HG02852 (cell line): ENCODE data around the gene CCNJL.
"Not testable (repeated sequence)": the region's sequence is repeated elsewhere in the genome, so short reads cannot be mapped to it uniquely, and the experiment has no call there.

Experiments used
- ATAC-seq: cut with Tn5 transposase; IDR thresholded peaks from one replicate; pipeline ENCODE4 v1.9.1; 2021; ENCODE audit warnings: mild to moderate bottlenecking, moderate library complexity; ENCODE audit not compliant: unreplicated experiment

CCNJL gene

DNA sequence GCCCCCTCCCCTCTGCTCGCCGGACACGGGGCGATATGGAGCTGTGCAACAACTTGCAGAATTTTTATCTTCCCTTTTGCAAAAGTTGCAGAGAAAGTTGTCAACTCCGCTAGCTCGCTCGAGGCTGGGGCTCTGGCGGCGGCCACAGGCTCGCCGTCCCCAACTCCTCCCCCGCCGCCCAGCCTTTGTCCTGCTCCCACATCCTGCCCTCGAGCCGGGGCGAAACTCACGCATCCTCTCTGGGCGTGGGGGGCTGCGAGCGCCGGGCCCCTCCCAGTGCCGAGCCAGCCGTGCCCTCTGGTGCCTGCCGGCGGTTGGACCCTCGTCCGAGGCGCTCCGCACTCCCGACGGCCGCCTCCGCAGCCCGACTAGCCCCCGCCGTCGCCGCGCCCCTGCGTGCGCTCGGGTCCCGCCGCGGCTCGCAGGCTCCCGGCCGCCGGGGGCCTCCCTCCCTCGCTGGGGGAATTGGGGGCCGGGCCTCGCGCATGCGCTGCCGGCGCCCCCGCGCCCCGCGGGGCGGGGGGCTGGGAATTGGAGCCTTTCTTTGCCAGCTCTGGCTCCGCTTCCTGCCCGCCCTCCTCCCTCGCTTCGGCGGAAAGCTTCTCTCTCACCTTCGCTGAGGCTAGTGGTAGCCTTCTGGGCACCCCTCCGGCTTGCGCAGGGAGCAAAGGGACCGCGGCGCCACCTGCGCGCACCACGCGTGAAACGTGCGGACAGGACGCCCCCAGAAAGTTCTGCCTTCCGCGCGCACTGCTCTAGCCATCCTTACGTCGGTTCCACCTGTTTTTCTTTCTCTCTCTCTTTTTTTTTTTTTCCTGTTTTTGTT is at the start of gene CCNJL:
CCNJL (minus strand) TSS at position 431 of the 826 bp plus-strand sequence. CDS start 641 bp downstream, outside the sequence.
- peak; percentile 67 for ATAC-seq

DNA sequence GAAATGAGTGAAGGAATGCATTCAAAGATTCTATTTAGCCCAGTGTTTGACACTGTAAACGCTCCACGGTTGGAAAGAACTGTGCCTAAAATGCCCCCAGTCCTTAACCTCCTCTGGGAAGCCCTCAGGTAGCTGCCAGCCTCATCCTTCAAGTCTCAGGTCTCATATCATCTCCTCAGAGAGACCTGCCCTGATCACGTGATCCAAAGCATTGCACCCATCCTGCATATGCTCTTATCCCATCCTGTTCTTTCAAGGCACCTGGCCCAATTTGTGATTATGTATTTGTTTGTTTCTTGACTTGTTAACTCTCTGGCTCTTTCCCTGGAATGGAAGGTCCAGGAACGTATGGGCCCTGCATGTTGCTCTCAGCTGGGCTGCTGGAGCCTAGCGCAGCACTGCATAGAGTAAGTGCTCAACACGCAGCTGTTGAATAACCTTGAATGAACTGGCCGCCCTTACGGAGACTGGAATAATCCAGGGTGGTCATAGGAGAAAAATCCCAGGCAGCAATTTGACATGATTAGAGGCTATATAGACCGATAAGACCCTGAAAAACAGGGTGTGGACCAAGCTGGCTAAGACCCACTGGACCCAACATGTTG is 49.4 kb upstream of the CCNJL start:
- ATAC-seq = no peak

DNA sequence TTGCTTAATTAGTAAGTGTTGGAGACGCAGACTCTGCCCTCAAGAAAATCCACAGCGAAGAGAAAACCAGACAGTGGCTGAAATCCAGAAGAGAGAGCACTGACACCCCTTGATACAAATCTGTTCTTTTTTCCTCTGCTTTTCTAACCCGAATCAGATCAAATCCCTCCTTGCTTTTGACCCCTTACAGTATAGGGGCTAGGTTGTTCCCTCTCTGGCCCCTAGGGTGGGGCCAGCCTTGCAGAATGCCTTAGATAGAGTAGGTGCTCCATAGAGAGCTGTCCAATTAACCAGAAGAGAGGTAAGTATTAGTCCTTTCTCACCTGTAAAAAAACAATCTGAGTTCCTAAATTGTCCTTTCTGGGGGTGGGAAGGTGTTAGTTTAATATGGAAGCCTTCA is 47.9 kb upstream of the CCNJL start:
- ATAC-seq = no peak

- no peak for ATAC-seq
Observed at GRCh38 chr5:160359816-160360215, 47.5 kb upstream of the CCNJL start.

DNA sequence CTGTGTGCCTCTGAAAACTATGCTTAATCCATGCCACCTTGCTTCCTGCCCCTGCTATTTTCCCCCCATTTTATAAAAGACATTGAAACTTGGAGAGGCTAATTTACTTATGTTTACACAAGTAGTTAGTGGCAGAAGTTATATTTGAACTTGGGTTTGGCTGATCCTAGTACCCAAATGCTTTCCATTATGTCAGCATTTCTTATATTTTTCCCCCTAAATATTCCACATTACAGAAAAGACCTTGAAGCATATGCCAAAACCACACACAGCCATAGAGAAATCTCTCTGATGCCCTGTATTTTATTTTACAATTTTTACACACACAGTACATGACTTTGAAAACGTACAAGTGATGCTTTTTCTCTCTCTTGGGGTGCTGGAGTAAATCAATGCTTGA is 46.9 kb upstream of the CCNJL start:
- no peak for ATAC-seq

GRCh38 chr5:160357861-160358411 is 45.6 kb upstream of the CCNJL start:
- ATAC-seq = no peak

GRCh38 chr5:160357394-160357793 is 45.0 kb upstream of the CCNJL start:
- ATAC-seq = no peak

DNA sequence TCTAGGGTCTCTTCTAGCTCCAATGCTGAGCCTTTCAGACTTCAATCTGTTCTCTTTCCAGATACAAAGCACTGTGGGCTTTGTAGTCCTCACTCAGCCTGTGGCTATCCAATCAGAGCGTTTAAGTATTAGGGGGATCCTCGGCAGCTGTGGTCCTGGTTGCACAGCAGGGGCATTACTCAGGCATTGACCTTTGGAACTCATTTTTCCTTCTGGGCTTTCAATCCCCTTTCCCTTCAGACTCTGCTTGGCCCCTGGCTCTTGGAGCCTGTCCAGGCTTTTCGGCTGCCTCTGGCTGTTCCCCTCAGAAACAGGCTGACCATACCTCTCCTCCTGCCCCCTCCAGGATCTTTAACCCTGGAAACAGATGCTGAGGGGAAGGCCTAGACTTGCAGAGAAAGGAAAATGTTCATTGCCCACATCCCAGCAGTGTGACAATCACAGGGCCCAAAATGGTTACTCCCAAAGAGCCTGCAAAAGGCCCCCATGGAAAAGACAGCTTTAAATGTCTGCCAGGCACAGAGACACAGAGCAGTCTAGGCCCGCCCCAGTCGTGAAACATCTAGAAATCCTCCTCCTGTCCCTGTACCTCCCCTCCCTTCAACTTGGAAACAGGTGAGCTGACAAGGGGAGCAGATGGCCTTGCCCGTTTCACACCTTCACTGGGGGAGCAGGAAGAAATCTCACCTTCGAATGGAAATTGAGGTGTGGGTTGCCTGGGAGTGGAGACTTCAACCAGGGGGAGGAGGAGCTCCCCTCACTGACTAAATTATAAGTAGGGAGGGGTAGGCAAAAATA is 44.4 kb upstream of the CCNJL start:
- ATAC-seq = no peak

DNA sequence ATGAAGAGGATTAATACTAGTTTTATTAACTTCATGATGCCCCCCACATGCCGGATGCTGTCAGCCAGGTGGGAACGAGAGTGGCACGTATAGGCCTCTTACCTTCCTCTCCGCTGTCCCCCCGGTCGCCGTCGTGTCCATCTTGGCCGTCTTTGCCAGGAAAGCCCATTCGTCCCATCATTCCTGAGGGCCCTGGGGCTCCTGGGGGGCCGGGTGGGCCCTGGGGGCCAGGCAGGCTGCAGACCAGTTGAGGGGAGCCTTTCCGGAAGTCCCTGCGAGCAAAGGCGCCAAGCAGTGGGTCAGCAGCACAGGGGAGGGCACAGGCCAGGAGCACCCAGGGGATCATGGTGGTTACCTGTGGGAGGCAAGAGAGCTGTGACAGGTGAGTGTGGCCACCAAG is 42.3 kb upstream of the CCNJL start:
- no peak for ATAC-seq

DNA sequence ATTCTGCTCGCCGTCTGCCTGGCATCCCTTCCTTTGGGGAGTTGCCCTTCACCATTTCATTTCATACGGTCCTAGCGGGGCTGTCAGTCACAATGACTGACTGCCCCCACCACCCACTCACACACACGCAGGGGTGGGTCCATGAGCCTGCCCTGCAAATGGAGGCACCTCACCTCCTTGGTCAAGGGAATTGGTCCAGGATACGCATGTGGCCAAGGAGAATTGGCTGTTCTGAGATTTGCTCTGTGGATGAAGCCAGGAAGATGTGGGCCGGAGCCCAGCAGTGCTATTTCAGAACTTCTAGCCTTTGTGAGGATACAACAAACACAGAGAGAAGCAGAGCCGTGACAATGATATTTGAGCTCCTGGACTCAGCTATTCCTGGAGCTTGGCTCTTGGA is 41.0 kb upstream of the CCNJL start:
- ATAC-seq = no peak

DNA sequence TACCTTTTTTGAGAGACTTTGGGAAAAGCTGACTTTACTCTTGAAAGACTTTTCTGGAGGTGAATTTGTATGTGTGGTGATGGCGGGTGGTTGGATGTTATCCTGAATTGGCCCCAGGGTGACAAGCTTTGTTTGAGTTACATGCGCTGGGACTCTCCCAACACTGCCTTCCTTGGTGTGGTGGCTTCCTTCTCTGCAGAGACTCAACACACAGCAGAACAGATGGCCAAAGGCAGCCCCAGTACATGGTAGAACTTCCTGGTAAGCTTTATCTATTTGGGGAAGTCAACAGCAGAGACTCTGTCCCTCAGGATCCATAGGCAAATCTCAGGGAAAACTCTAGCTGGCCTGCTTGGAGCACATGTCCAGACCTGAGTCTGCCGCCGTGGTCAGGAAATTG is 39.9 kb upstream of the CCNJL start:
- ATAC-seq = no peak

- no peak for ATAC-seq
Observed at GRCh38 chr5:160349935-160350303, 37.6 kb upstream of the CCNJL start.

DNA sequence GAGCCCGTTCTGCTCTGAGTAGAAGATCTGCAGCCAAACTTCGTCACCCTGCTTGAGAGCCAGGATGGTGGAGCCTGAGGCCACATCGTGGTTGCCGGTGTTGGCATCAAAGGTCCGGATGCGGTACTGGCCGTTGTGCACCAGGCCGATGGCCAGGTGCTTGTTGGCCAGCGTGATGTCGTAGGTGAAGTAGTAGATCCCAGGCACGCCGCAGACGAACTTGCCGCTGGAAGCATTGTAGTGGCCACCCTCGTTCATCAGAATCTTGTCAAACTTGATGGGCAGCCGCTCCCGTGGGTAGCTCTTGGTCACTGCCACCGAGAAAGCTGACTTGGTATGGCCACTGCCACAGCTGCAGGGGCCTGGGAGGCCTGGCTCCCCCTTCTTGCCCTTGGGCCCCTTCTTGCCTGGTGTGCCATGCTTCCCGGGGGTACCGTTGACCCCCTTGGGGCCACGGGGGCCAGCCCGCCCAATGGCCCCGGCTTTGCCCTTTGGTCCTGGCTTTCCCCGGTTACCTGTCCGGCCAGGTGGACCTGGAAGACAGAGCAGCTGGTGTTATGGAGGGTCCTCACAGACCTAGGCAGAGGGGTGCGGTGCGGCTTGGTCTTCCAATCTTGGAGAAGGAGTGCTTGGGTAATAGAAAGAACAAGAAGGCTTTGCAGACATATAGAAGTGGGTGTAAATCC is 37.0 kb upstream of the CCNJL start:
- no peak for ATAC-seq

DNA sequence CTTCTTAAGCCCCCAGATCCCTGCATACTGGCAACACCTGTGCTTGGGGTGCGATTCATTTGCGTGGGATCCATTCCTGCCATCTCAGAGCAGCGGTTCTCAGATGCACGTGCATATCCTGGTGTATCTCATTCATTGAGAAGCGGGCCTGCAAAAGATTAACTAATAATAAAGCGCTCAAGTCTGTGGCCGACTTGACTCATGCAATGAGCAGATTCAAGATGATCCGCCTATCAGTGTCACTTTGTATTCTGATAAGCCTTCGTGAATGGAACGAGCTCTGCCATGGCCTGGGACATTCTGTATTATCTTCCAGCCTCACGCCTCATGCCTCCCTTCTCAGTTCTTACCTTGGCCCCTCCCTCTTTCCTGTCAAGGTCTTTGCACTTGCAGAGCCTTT is 35.7 kb upstream of the CCNJL start:
- no peak for ATAC-seq

GRCh38 chr5:160347448-160347847 is 35.1 kb upstream of the CCNJL start:
- no peak for ATAC-seq

DNA sequence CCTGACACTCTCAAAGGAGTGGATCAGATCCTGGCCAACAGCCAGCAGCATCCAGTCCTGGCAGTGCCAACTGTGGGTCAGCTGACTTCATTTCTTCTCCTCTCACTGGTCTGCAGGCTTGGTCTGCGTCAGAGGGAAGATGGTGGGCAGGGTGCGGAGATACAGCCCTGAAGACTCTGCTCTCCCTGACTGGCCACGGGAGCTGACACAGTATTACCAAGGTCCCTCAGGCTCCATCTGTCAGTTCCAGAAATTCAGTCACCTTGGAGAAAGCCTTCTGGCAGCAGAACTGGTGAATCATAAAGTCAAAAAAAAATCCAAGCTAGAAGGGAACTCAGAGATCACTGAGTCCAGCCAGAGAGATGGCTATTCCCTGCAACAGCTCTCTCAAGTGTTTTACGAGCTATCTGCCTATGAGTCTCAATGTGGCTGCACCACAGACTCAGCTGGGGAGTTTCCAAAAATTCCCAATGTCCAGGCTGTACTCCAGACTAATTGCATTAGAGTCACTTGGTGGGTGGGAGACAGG is 30.1 kb upstream of the CCNJL start:
- no peak for ATAC-seq

DNA sequence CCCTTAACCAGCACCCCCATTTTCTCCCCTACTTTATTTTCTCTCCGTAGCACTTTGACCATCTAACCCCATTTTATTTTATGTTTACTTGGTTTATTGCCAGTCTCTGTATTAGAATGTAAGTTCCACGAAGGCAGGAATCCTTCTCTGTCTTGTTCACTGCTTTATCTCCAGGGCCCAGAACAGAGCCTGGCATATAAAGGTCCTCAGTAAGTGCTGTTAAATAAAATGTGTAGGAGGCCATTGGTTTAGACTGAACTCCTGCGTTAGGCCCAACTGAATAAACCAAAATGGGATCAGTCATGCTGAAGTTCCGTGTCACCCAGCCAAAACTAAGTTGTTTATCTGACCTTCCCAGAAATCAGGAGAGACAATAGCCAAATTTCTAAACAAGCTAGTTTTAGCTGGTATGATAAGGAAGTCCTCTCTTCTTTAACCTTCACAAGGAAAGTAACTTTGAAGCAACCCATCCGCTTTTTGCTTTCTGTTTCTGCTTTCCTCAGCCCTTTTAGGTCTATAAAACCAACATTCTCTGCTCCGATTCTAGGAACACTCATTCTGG is 29.0 kb upstream of the CCNJL start:
- no peak for ATAC-seq

DNA sequence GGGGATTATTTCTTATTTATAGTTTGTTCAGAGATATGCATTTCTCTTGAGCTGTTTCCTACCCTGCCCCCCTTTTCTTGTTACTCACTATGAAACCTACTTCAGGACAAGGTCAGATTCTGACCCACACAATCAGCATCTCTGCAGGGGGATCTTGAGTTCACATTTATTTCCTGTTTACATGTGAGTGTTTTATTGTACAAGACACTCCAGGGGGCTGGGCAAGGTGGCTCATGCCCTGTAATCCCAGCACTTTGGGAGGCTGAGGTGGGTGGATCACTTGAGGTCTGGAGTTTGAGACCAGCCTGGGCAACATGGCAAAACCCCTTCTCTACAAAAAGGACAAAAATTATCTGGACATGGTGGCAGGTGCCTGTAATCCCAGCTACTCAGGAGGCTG is 28.1 kb upstream of the CCNJL start:
- not testable (repeated sequence) for ATAC-seq

- no peak for ATAC-seq
Observed at GRCh38 chr5:160339406-160340130, 27.2 kb upstream of the CCNJL start.

DNA sequence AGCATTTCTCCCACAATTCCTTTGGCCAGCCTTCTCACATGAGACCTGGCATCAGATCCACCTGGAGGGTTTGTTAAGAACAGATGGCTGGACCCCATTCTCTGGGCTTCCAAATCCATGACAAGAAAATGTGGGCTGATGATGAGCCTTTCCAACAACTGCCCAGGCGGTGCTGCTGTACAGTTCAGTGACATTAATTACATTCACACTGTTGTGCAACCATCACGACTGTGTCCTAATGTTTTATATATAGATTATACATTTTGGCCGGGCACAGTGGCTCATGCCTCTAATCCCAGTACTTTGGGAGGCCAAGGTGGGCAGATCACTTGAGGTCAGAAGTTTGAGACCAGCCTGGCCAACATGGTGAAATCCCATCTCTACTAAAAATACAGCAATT is 22.4 kb upstream of the CCNJL start:
- not testable (repeated sequence) for ATAC-seq
